IPS DF 6.9 (cell line): Measurements from ENCODE around the gene BHLHE23.

Source experiments
- DNase-seq: peaks from one replicate; pipeline ENCODE4 v3.0.0-alpha.2; 2013; ENCODE audit warnings: low read depth, low spot score
- H3K27ac ChIP-seq: one replicate; pipeline ENCODE4 v1.5.1; 2013; ENCODE audit warnings: low read length, control low read depth
- H3K27me3 ChIP-seq: 2 replicates; pipeline ENCODE4 v1.6.1; 2013; ENCODE audit warnings: mild to moderate bottlenecking, low read length; ENCODE audit not compliant: control insufficient read depth, insufficient read depth
- H3K36me3 ChIP-seq: 2 replicates; pipeline ENCODE4 v1.6.1; 2013; ENCODE audit warnings: low read length; ENCODE audit not compliant: control insufficient read depth, insufficient read depth
- H3K4me1 ChIP-seq: 2 replicates; pipeline ENCODE4 v1.6.1; 2013; ENCODE audit warnings: low read length; ENCODE audit not compliant: control insufficient read depth, insufficient read depth
- H3K4me3 ChIP-seq: 2 replicates; pipeline ENCODE4 v1.5.1; 2013; ENCODE audit warnings: mild to moderate bottlenecking, low read length
- H3K9me3 ChIP-seq: 2 replicates; pipeline ENCODE4 v1.6.1; 2013; ENCODE audit warnings: low read length, inconsistent platforms; ENCODE audit not compliant: control insufficient read depth, insufficient read depth
- WGBS: extraction: QIAGEN DNeasy Blood & Tissue Kit; methylation state at CpG from one replicate; pipeline ENCODE4 v1.1.7; 2013; ENCODE audit warnings: mixed read lengths, missing lambda C conversion rate; ENCODE audit not compliant: insufficient read length, insufficient coverage; 5-methylcytosine and 5-hydroxymethylcytosine counted together

Gene BHLHE23

DNA sequence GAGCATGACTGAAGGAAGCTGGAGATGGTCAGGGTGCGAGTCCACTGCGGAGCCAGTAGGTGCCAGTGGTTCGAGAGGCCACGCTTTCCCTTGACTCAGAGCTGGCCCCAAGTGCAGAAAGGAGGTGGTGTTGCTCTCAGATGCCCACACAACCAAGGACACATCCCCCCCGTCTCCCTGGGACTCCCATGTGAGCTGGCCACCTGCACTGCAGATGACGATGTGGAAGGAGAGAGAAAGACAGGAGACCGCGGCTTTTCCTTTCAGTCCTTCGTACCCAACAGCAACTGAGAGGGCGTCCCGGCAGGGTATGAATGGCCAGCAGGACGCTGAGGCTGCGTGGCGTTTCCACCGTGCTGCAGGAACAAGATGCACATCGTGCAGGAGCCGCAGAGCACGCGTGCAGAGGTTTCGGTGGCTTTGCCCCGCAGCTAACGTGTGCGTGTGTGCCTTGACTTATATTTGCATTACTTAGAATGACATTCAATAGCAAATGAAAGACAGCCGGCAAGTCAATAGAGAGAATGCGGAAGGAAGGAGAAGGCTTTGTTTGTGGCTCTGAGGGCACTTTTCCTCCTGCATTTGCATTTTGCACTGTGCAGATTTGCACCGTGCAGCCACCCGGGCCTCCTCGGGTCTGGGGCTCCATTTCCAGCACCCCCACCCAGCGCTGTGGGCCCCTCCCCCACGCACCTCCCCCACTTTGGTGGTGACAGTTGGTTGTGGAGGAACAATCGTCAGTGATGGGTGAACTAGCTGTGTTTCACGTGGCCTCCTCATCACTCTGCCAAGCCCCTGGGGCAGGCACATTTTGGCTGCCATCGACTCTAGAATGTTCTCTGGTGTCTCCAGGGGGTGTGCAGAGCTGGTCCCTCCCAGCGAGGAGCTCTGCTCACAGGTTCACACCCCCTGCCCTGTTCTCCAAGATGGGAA lies 26.4 kb upstream of the BHLHE23 start:
- Histone ChIP-seq H3K4me1 (peaks cover 6% of the 10 kb centered on the region), H3K4me3 (no peak overlapping the region), H3K27me3 (no peaks in the 10 kb centered on the region), H3K36me3 (no peaks in the 10 kb centered on the region), H3K9me3 (no peaks in the 10 kb centered on the region), H3K27ac (no peak overlapping the region)
- WGBS = no CpG with 5 or more reads among the region's 34 CpGs
- no peak for DNase-seq

- no peak for DNase-seq
- no CpG with 5 or more reads among the region's 22 CpGs for WGBS
- H3K27ac ChIP-seq = no peak overlapping the region
Measured at GRCh38 chr20:63032026-63032800, 25.4 kb upstream of the BHLHE23 start.

DNA sequence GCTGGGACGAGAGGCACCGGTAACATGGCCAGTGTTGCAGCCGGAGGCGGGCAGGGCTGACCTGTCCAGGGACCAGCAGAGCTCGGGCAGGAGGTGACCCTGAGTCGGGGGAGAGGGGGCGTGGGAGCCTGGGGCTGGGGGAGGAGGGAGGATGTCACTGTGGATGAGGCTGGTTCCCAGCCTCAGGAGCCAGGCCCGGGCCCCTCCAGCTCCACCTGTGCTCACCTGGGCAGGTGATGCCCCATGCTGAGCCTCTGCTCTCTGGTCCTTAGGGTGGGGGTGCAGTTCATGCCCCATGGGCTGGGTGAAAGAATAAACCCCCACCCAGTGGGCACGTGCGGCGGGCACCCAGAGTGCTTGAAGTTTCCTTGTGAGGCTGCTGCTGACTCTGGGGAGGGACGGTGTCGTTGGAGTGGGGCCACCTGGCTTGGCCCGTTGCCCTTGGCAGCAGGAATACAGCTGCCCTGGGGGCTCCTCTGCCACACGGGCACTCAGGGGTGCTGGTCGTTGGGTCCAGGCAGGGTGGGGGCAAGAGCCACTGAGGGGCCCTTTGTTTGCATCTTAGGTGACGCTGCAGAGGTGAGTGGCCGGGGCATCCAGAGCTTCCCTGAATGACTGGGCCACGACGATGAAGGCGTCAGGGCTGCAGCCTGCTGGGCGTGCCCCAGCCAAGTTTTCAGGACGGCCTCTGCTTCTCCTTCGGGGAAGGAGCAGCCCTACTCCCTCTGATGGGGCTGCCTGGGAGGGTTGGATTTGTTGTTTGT lies 24.7 kb upstream of the BHLHE23 start:
- Histone ChIP-seq H3K27me3 (no peaks in the 10 kb centered on the region), H3K9me3 (no peaks in the 10 kb centered on the region)
- DNase-seq = no peak

More at GRCh38 chr20:63032026-63032800, 25.4 kb upstream of the BHLHE23 start:
- no peaks in the 10 kb centered on the region for H3K27me3 ChIP-seq
- H3K4me3 ChIP-seq = no peak overlapping the region
- no peaks in the 10 kb centered on the region for H3K9me3 ChIP-seq
- H3K4me1 ChIP-seq = peaks cover 8% of the 10 kb centered on the region
- H3K36me3 ChIP-seq = no peaks in the 10 kb centered on the region

GRCh38 chr20:63029358-63030121 lies 22.8 kb upstream of the BHLHE23 start:
- H3K4me3 ChIP-seq = no peak overlapping the region
- no peaks in the 10 kb centered on the region for H3K9me3 ChIP-seq
- H3K4me1 ChIP-seq = peaks cover 8% of the 10 kb centered on the region
- no peaks in the 10 kb centered on the region; the same call in 1 of the 2 replicates for H3K36me3 ChIP-seq
- no peaks in the 10 kb centered on the region for H3K27me3 ChIP-seq
- no peak for DNase-seq
- no CpG with 5 or more reads among the region's 37 CpGs for WGBS
- no peak overlapping the region for H3K27ac ChIP-seq

More for the DNA sequence above, 24.7 kb upstream of the BHLHE23 start:
- Histone ChIP-seq H3K36me3 (no peaks in the 10 kb centered on the region), H3K27ac (no peak overlapping the region), H3K4me1 (peaks cover 8% of the 10 kb centered on the region), H3K4me3 (no peak overlapping the region)
- no CpG with 5 or more reads among the region's 24 CpGs for WGBS

DNA sequence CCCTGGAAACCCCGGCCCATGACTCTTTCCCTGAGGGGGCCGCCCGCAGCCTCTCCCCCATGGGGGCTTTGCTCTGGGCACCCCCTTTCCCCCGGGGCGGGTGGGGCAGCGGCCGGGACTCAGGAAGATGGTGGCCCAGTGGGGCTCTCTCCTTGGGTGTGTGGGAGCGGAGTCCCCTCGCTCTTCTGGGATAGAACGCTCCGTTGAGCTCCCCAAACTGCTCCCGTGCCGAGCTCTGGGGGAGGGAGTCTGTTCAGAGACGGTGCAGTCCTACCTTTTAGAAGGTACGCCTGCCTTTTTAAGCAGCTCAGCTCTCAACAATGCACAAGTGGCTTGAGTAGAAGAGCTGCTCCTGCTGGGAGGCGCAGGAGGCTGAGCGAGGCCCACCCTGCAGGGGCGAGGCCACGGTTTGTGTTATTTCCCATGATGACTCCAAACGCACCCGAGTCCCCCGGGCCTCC lies 21.7 kb upstream of the BHLHE23 start:
- no peaks in the 10 kb centered on the region; the same call in 1 of the 2 replicates for H3K36me3 ChIP-seq
- peaks cover 8% of the 10 kb centered on the region for H3K4me1 ChIP-seq
- H3K27me3 ChIP-seq = no peaks in the 10 kb centered on the region
- no peak overlapping the region; the same call in 1 of the 2 replicates for H3K4me3 ChIP-seq
- no peak overlapping the region for H3K27ac ChIP-seq
- DNase-seq = no peak
- WGBS = no CpG with 5 or more reads among the region's 22 CpGs
- no peaks in the 10 kb centered on the region for H3K9me3 ChIP-seq

GRCh38 chr20:63027922-63028389 lies 21.2 kb upstream of the BHLHE23 start:
- Histone ChIP-seq H3K9me3 (no peaks in the 10 kb centered on the region), H3K27me3 (no peaks in the 10 kb centered on the region), H3K4me1 (peaks cover 8% of the 10 kb centered on the region), H3K27ac (no peak overlapping the region), H3K36me3 (no peaks in the 10 kb centered on the region; the same call in 1 of the 2 replicates), H3K4me3 (no peak overlapping the region; the same call in 1 of the 2 replicates)
- no peak for DNase-seq
- WGBS = no CpG with 5 or more reads among the region's 23 CpGs

- WGBS = no CpG with 5 or more reads among the region's 27 CpGs
Measured at GRCh38 chr20:63027221-63027921, 20.6 kb upstream of the BHLHE23 start.

GRCh38 chr20:63026582-63027165 lies 19.9 kb upstream of the BHLHE23 start:
- peaks cover 6% of the 10 kb centered on the region; the same call in 1 of the 2 replicates for H3K4me1 ChIP-seq
- DNase-seq = no peak
- WGBS = no CpG with 5 or more reads among the region's 13 CpGs
- H3K27me3 ChIP-seq = no peaks in the 10 kb centered on the region
- H3K27ac ChIP-seq = no peak overlapping the region
- no peaks in the 10 kb centered on the region for H3K9me3 ChIP-seq
- H3K4me3 ChIP-seq = no peak overlapping the region
- no peaks in the 10 kb centered on the region; the same call in 1 of the 2 replicates for H3K36me3 ChIP-seq

More at GRCh38 chr20:63027221-63027921, 20.6 kb upstream of the BHLHE23 start:
- H3K36me3 ChIP-seq = no peaks in the 10 kb centered on the region; the same call in 1 of the 2 replicates
- peaks cover 6% of the 10 kb centered on the region; the same call in 1 of the 2 replicates for H3K4me1 ChIP-seq
- no peak overlapping the region; the same call in 1 of the 2 replicates for H3K4me3 ChIP-seq
- H3K27me3 ChIP-seq = no peaks in the 10 kb centered on the region
- H3K27ac ChIP-seq = no peak overlapping the region
- H3K9me3 ChIP-seq = no peaks in the 10 kb centered on the region
- DNase-seq = no peak
